OCI-LY7 (cell line): ENCODE data around the gene DRAM1. TPM values are rescaled to one million over a fixed set of nuclear protein-coding genes. Genes with fewer than 3 reads are reported as not detected.

ENCODE experiments used
- BruUV-seq: library from RNA; stranded (reverse); fragments of 400-500 nt; replicated peaks from 2 replicates; lab custom pipeline; 2021; lab: Mats Ljungman, UMichigan
- CTCF ChIA-PET: fragments of 300-600 bp; sonication (Branson Sonifier 250); formaldehyde crosslinking; loops from one replicate; lab custom pipeline; 2022; ENCODE audit warnings: antibody characterized with exemption; ENCODE audit not compliant: unreplicated experiment; lab: Charles Lee
- POLR2A ChIA-PET: fragments of 300-600 bp; sonication (Branson Sonifier 250); formaldehyde crosslinking; loops from one replicate; lab custom pipeline; 2022; ENCODE audit warnings: antibody characterized with exemption; lab: Charles Lee
- DNase-seq: peaks from one replicate; pipeline ENCODE4 v3.0.0-alpha.2; 2015; ENCODE audit warnings: low spot score
- H2AFZ ChIP-seq: fragments of 200-600 bp; sonication (generic), shearing (Covaris generic); 2 replicates; pipeline ENCODE4 v1.6.1; 2014; ENCODE audit warnings: mild to moderate bottlenecking, antibody characterized with exemption, low read length, moderate library complexity
- H3K27ac ChIP-seq: fragments of 200-600 bp; sonication (generic); 2 replicates; pipeline ENCODE4 v1.5.1; 2014; ENCODE audit warnings: mixed run types, low read depth, mild to moderate bottlenecking, moderate library complexity, low read length, inconsistent platforms; ENCODE audit not compliant: poor library complexity, severe bottlenecking
- H3K36me3 ChIP-seq: fragments of 200-600 bp; sonication (generic); 2 replicates; pipeline ENCODE4 v1.6.1; 2014; ENCODE audit warnings: mild to moderate bottlenecking, antibody characterized with exemption, low read length, moderate library complexity, mixed read lengths; ENCODE audit not compliant: insufficient read depth
- H3K4me1 ChIP-seq: fragments of 200-600 bp; sonication (generic); 2 replicates; pipeline ENCODE4 v1.5.1; 2014; ENCODE audit warnings: mild to moderate bottlenecking, low read length; ENCODE audit not compliant: insufficient read depth, poor library complexity, severe bottlenecking
- H3K4me2 ChIP-seq: fragments of 200-600 bp; sonication (generic); 2 replicates; pipeline ENCODE4 v1.6.1; 2014; ENCODE audit warnings: mild to moderate bottlenecking, low read length
- H3K4me3 ChIP-seq: fragments of 200-600 bp; sonication (generic); 2 replicates; pipeline ENCODE4 v1.5.1; 2014; ENCODE audit warnings: mild to moderate bottlenecking, low read depth, low read length; ENCODE audit not compliant: poor library complexity, severe bottlenecking
- H3K79me2 ChIP-seq: fragments of 200-600 bp; sonication (generic); 2 replicates; pipeline ENCODE4 v1.6.1; 2016; ENCODE audit warnings: low read depth, mild to moderate bottlenecking, low read length, moderate library complexity, mixed read lengths; ENCODE audit not compliant: insufficient read depth
- H3K9me2 ChIP-seq: fragments of 200-600 bp; sonication (generic); 2 replicates; pipeline ENCODE4 v1.6.1; 2016; ENCODE audit warnings: mild to moderate bottlenecking, low read length, mixed read lengths; ENCODE audit not compliant: insufficient read depth
- H3K9me3 ChIP-seq: fragments of 200-600 bp; sonication (generic); 2 replicates; pipeline ENCODE4 v1.6.1; 2014; ENCODE audit warnings: mild to moderate bottlenecking, mixed run types, low read length, mixed read lengths
- H4K20me1 ChIP-seq: fragments of 200-600 bp; sonication (generic); 2 replicates; pipeline ENCODE4 v1.6.1; 2014; ENCODE audit warnings: mild to moderate bottlenecking, antibody characterized with exemption, low read length, moderate library complexity, mixed read lengths; ENCODE audit not compliant: insufficient read depth
- EZH2phosphoT487 ChIP-seq: fragments of 200-600 bp; sonication (generic); IDR thresholded peaks from 2 replicates; pipeline ENCODE4 v1.6.1; 2018; ENCODE audit warnings: low read depth, borderline replicate concordance, mild to moderate bottlenecking, mixed run types, antibody characterized with exemption, low read length, moderate library complexity, mixed read lengths
- intact Hi-C: fragments of 100-400 bp; cut with micrococcal nuclease; formaldehyde crosslinking; loops from one replicate; pipeline ENCODE4 v1.10.0; 2022; ENCODE audit not compliant: unreplicated experiment
- total RNA-seq, 2 experiments: library from RNA; depleted of rRNA in 1 of 2; stranded (reverse); fragments of >200 nt in 1 of 2; shearing (Covaris generic) in 1 of 2; gene quantifications; 2 replicates each; pipeline ENCODE4 v1.2.3, GENCODE V29; 2014 to 2022
- TF ChIP-seq, protein P1 (sequence below): fragments of 200-600 bp; sonication (generic); conservative IDR thresholded peaks from 2 replicates; pipeline ENCODE4 v1.5.1; 2014; ENCODE audit warnings: mild to moderate bottlenecking, antibody characterized with exemption, low read length, moderate library complexity, mixed read lengths

Gene DRAM1
- total RNA-seq, 2 experiments from 2014 or later = not detected

DNA sequence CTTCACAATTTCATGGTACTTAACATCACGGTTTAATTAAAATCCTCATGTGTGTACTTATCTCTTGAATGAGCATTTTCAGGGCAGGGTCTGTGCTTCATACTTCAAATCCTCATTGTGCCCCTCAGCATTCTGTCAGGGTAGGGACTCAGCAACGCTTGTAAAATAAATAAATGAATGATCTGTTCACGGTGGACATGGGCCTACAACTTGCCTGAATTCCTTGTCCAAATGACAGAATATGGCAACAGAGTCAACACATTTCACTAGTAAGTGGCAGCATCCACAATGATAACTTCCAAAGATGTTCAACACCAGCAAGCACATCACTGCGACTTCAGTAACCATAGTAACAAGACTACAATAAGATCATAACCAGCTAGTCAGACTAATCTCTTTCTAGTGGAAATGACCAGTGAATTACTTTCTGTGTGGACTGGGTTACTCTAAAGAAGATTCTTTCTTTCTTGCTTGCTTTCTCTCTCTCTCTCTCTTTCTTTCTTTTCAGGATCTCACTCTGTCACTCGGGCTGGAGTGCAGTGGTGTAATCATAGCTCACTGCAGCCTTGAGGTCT lies 32.2 kb upstream of the DRAM1 start:
- no peak for DNase-seq
- POLR2A ChIA-PET = interaction anchor here (1.0 kb wide), 1 partner anchor 15 kb away, joined by 3 read pairs; no protein-coding TSS in a partner anchor
- Histone ChIP-seq H3K4me2 (no peak overlapping the region), H3K27ac (no peak overlapping the region), H3K4me3 (no peak overlapping the region), H3K4me1 (peaks cover 3% of the 10 kb centered on the region), H4K20me1 (no peaks in the 10 kb centered on the region), H3K36me3 (no peaks in the 10 kb centered on the region), H3K9me3 (no peaks in the 10 kb centered on the region), H2AFZ (no peak overlapping the region), H3K79me2 (no peaks in the 10 kb centered on the region), H3K9me2 (no peaks in the 10 kb centered on the region)
- no TSS peak for BruUV-seq
- CTCF ChIA-PET = no interaction called here
- intact Hi-C loops = no loop called here
- no peak for TF ChIP-seq EZH2phosphoT487
- TF ChIP-seq, protein P1, sequence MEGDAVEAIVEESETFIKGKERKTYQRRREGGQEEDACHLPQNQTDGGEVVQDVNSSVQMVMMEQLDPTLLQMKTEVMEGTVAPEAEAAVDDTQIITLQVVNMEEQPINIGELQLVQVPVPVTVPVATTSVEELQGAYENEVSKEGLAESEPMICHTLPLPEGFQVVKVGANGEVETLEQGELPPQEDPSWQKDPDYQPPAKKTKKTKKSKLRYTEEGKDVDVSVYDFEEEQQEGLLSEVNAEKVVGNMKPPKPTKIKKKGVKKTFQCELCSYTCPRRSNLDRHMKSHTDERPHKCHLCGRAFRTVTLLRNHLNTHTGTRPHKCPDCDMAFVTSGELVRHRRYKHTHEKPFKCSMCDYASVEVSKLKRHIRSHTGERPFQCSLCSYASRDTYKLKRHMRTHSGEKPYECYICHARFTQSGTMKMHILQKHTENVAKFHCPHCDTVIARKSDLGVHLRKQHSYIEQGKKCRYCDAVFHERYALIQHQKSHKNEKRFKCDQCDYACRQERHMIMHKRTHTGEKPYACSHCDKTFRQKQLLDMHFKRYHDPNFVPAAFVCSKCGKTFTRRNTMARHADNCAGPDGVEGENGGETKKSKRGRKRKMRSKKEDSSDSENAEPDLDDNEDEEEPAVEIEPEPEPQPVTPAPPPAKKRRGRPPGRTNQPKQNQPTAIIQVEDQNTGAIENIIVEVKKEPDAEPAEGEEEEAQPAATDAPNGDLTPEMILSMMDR = no peak

DNA sequence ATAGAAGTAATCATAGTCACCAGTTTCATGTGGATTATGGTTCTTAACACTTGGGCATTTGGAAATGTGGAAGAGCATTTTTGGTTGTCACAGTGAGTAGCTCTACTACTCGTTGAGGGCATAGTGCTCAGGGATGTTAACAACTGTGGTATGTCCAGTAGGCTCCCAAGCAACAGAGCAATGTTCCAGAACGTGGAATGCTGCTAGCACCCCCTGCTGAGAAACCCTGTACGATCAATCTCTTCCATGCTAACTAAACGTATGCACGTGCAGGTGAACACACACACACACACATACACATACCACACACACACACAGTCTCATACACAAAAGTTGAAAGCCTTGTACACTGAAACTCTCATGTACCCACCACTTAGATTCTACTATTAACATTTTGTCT lies 30.1 kb upstream of the DRAM1 start:
- Histone ChIP-seq H3K79me2 (no peaks in the 10 kb centered on the region), H3K4me2 (no peak overlapping the region), H3K4me1 (peaks cover 17% of the 10 kb centered on the region), H3K9me2 (no peaks in the 10 kb centered on the region), H4K20me1 (no peaks in the 10 kb centered on the region), H3K36me3 (no peaks in the 10 kb centered on the region), H3K9me3 (no peaks in the 10 kb centered on the region), H2AFZ (no peak overlapping the region), H3K4me3 (no peak overlapping the region), H3K27ac (no peak overlapping the region)
- POLR2A ChIA-PET = interaction anchor here (0.5 to 4.6 kb wide), 3 partner anchors 8 to 351 kb away, joined by 4 to 21 read pairs (median 4); no protein-coding TSS in a partner anchor
- intact Hi-C loops = no loop called here
- DNase-seq = no peak
- TF ChIP-seq EZH2phosphoT487 = no peak
- TF ChIP-seq, protein P1 = 0 out of 2 replicates have a peak, but pooled peaks have one; percentile 15
- BruUV-seq = no TSS peak
- CTCF ChIA-PET = no interaction called here

DNA sequence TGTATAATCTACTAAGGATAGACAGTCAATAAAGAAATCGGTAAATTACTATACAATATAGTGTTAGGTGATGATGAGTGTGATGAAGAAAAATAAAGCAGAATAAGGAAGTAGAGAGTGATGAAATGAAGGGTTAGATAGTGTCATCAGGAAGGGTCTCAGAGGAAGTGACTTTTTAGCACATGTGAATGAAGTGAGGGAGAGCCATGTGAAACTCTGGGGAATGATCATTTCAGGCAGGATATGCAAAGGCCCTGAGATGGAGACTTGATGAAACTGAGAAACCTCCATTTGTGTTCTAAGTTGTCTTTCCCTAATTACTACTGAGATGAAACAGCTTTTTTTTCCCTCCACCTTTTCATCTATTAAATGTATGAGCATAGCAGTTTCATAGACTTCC lies 27.2 kb upstream of the DRAM1 start:
- ChIA-PET POLR2A (interaction anchor here (1.6 to 4.6 kb wide), 3 partner anchors 11 to 86 kb away, joined by 4 to 21 read pairs (median 5); no protein-coding TSS in a partner anchor), CTCF (no interaction called here)
- H3K36me3 ChIP-seq = no peaks in the 10 kb centered on the region
- BruUV-seq = no TSS peak
- no peaks in the 10 kb centered on the region for H3K9me3 ChIP-seq
- TF ChIP-seq EZH2phosphoT487 = no peak
- TF ChIP-seq, protein P1 = no peak
- H3K4me3 ChIP-seq = no peak overlapping the region
- H3K4me2 ChIP-seq = no peak overlapping the region
- peak overlapping the region; percentile 79 for H2AFZ ChIP-seq
- H3K27ac ChIP-seq = no peak overlapping the region
- DNase-seq = peak; percentile 34
- no peaks in the 10 kb centered on the region for H3K9me2 ChIP-seq
- H3K79me2 ChIP-seq = no peaks in the 10 kb centered on the region
- intact Hi-C loops = no loop called here
- peaks cover 30% of the 10 kb centered on the region for H3K4me1 ChIP-seq
- H4K20me1 ChIP-seq = no peaks in the 10 kb centered on the region
